Measurements from ENCODE around the gene CSGALNACT2. TPM values are rescaled to one million over a fixed set of nuclear protein-coding genes. Genes with fewer than 3 reads are reported as not detected.
A peak's percentile ranks its signal among the peaks of the same experiment; 100 is the strongest.

Gene CSGALNACT2
- polyA plus RNA-seq, 1 of the 3 experiments (the other 2 are of a cell fraction) = 11.5 TPM

DNA sequence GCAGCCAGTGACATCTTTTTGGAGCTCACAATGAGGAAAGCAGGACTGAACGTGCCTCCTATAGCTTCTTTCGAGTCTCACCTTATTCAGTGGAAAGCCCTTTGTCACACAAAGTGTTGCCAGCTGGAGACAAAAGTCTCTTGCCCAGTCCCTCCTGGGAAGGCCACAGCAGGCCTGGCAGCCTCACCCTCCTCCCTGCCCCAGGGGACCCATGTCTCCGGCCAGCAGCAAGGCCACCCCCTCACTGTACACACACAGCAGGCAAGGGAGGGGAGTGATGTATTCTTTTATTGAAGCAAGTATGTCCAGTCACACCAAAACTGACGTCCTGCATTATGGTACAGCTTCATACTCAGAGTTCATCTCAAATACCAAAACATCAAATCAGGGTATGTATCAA, 56.0 kb downstream of the CSGALNACT2 start:
- TF ChIP-seq SIN3A (IDR thresholded peaks at IDR 0.05; ENCODE audit: borderline replicate concordance, low read depth, low read length) = no peak
- TF ChIP-seq FOXJ3 (CRISPR knock-in tag; IDR thresholded peaks at IDR 0.05) = no peak
- no peak for TF ChIP-seq CHD2 (IDR thresholded peaks at IDR 0.05; ENCODE audit: low read length, partially characterized antibody)
- DNase-seq = peak; percentile 23

GRCh38 chr10:43194859-43195258, 56.6 kb downstream of the CSGALNACT2 start:
- no peaks in the 10 kb centered on the region; the same call in 1 of the 2 replicates for H3K79me2 ChIP-seq (ENCODE audit: insufficient read depth)
- no peak overlapping the region for H3K4me3 ChIP-seq (ENCODE audit: low read depth in 2 of 2, low read length in 1 of 2)
- no peaks in the 10 kb centered on the region for H4K20me1 ChIP-seq (ENCODE audit: insufficient read depth)
- H3K27ac ChIP-seq (ENCODE audit: low read depth in 2 of 2, low read length in 1 of 2) = no peak overlapping the region
- peaks cover 0 to 9% of the 10 kb centered on the region in 2 experiments; a peak in 3 of 4 replicates for H3K4me1 ChIP-seq (ENCODE audit: control insufficient read depth in 1 of 2, insufficient read depth in 2 of 2, low read depth in 1 of 2, low read length in 1 of 2)
- CTCF ChIA-PET = no interaction called here
- H3K4me2 ChIP-seq = no peak overlapping the region
- H3K36me3 ChIP-seq (replicated peaks in 1 of 2; ENCODE audit: control insufficient read depth in 1 of 2, insufficient read depth in 2 of 2, low read length in 1 of 2) = peaks cover 0 to 4% of the 10 kb centered on the region in 2 experiments
- no peaks in the 10 kb centered on the region for H3K27me3 ChIP-seq (ENCODE audit: insufficient read depth)
- no peaks in the 10 kb centered on the region for H3K9me3 ChIP-seq
- TF ChIP-seq ZBTB33 (IDR thresholded peaks at IDR 0.05; ENCODE audit: borderline replicate concordance, low read depth) = no peak
- TF ChIP-seq, protein P1, sequence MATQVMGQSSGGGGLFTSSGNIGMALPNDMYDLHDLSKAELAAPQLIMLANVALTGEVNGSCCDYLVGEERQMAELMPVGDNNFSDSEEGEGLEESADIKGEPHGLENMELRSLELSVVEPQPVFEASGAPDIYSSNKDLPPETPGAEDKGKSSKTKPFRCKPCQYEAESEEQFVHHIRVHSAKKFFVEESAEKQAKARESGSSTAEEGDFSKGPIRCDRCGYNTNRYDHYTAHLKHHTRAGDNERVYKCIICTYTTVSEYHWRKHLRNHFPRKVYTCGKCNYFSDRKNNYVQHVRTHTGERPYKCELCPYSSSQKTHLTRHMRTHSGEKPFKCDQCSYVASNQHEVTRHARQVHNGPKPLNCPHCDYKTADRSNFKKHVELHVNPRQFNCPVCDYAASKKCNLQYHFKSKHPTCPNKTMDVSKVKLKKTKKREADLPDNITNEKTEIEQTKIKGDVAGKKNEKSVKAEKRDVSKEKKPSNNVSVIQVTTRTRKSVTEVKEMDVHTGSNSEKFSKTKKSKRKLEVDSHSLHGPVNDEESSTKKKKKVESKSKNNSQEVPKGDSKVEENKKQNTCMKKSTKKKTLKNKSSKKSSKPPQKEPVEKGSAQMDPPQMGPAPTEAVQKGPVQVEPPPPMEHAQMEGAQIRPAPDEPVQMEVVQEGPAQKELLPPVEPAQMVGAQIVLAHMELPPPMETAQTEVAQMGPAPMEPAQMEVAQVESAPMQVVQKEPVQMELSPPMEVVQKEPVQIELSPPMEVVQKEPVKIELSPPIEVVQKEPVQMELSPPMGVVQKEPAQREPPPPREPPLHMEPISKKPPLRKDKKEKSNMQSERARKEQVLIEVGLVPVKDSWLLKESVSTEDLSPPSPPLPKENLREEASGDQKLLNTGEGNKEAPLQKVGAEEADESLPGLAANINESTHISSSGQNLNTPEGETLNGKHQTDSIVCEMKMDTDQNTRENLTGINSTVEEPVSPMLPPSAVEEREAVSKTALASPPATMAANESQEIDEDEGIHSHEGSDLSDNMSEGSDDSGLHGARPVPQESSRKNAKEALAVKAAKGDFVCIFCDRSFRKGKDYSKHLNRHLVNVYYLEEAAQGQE (IDR thresholded peaks at IDR 0.05; ENCODE audit: low read depth, low read length) = no peak
- no peak for TF ChIP-seq MAX (IDR thresholded peaks at IDR 0.05; ENCODE audit: low read depth)
- no peak for TF ChIP-seq TCF12 (IDR thresholded peaks at IDR 0.05)
- TF ChIP-seq POLR2AphosphoS5 (IDR thresholded peaks at IDR 0.05; ENCODE audit: low read depth, low read length) = no peak
- TF ChIP-seq SIN3A (IDR thresholded peaks at IDR 0.05; ENCODE audit: borderline replicate concordance, low read depth, low read length) = no peak
- TF ChIP-seq USF1 (IDR thresholded peaks at IDR 0.05; ENCODE audit: borderline replicate concordance, low read depth) = no peak
- TF ChIP-seq YY1 (IDR thresholded peaks at IDR 0.05; ENCODE audit: low read depth) = no peak
- no peak for TF ChIP-seq TEAD4 (IDR thresholded peaks at IDR 0.05; ENCODE audit: borderline replicate concordance, insufficient read depth)
- no peak for TF ChIP-seq FOXM1 (IDR thresholded peaks at IDR 0.05; ENCODE audit: low read depth)
- TF ChIP-seq SMC3 (IDR thresholded peaks at IDR 0.05; ENCODE audit: low read depth, low read length) = no peak
- H2AFZ ChIP-seq (ENCODE audit: low read depth) = no peak overlapping the region
- POLR2A ChIA-PET = no interaction called here
- DNase-seq = peak; percentile 11
- H3K9ac ChIP-seq = no peak overlapping the region
- H3K9me2 ChIP-seq = no peaks in the 10 kb centered on the region
- H3F3A ChIP-seq (replicated peaks; ENCODE audit: insufficient read depth) = peaks cover 8% of the 10 kb centered on the region
- 84% methylated on average over 5 of the region's 9 CpGs for WGBS (ENCODE audit: low lambda C conversion rate)

More for the DNA sequence above, 56.0 kb downstream of the CSGALNACT2 start:
- Histone ChIP-seq H3K9ac (no peak overlapping the region), H3K4me3 (ENCODE audit: low read depth in 2 of 2, low read length in 1 of 2) (no peak overlapping the region), H3K9me2 (no peaks in the 10 kb centered on the region), H3F3A (replicated peaks; ENCODE audit: insufficient read depth) (peaks cover 8% of the 10 kb centered on the region), H3K27me3 (ENCODE audit: insufficient read depth) (no peaks in the 10 kb centered on the region), H4K20me1 (ENCODE audit: insufficient read depth) (no peaks in the 10 kb centered on the region), H3K4me1 (ENCODE audit: control insufficient read depth in 1 of 2, insufficient read depth in 2 of 2, low read depth in 1 of 2, low read length in 1 of 2) (peaks cover 0 to 9% of the 10 kb centered on the region in 2 experiments; a peak in 3 of 4 replicates), H3K79me2 (ENCODE audit: insufficient read depth) (no peaks in the 10 kb centered on the region; the same call in 1 of the 2 replicates), H2AFZ (ENCODE audit: low read depth) (no peak overlapping the region), H3K4me2 (no peak overlapping the region), H3K9me3 (no peaks in the 10 kb centered on the region), H3K36me3 (replicated peaks in 1 of 2; ENCODE audit: control insufficient read depth in 1 of 2, insufficient read depth in 2 of 2, low read length in 1 of 2) (peaks cover 0 to 4% of the 10 kb centered on the region in 2 experiments), H3K27ac (ENCODE audit: low read depth in 2 of 2, low read length in 1 of 2) (no peak overlapping the region)
- ChIA-PET POLR2A (no interaction called here), CTCF (interaction anchor here (0.9 to 3.5 kb wide), 2 partner anchors 11 to 62 kb away, joined by 4 to 19 read pairs; no protein-coding TSS in a partner anchor)
- 84% methylated on average over 4 of the region's 4 CpGs for WGBS (ENCODE audit: low lambda C conversion rate)

All from SK-N-SH (cell line).